ENCODE results near the gene TRPM2.

TRPM2 gene

GRCh38 chr21:44344541-44345183 is 8.8 kb upstream of the TRPM2 start:
- no peaks in the 10 kb centered on the region for H3K36me3 ChIP-seq (replicated peaks; ENCODE audit: low read depth, low read length)
- H3K9me3 ChIP-seq (ENCODE audit: insufficient read depth, low read length): no peaks in the 10 kb centered on the region
- no peak overlapping the region for H3K9ac ChIP-seq (ENCODE audit: low read length)
- H2AFZ ChIP-seq (ENCODE audit: low read depth, low read length): no peak overlapping the region
- no peaks in the 10 kb centered on the region for H4K20me1 ChIP-seq (ENCODE audit: insufficient read depth, low read length)
- TF ChIP-seq CTCF (IDR thresholded peaks at IDR 0.05; ENCODE audit: low read depth, low read length) (no peak), EZH2phosphoT487 (IDR thresholded peaks at IDR 0.05; ENCODE audit: low read depth) (no peak)
- peaks cover 8% of the 10 kb centered on the region for H3K4me1 ChIP-seq (ENCODE audit: low read length)
- no peaks in the 10 kb centered on the region for H3K27me3 ChIP-seq (ENCODE audit: low read depth, low read length)
- H3K27ac ChIP-seq (ENCODE audit: low read length): no peak overlapping the region
- no peaks in the 10 kb centered on the region for H3K79me2 ChIP-seq (ENCODE audit: low read length)
- no peak overlapping the region for H3K4me2 ChIP-seq (ENCODE audit: low read length)
- H3K4me3 ChIP-seq (ENCODE audit: low read length): no peak overlapping the region

- Histone ChIP-seq H3K36me3 (replicated peaks; ENCODE audit: low read depth, low read length) (no peaks in the 10 kb centered on the region), H3K9ac (ENCODE audit: low read length) (no peak overlapping the region), H3K4me2 (ENCODE audit: low read length) (no peak overlapping the region), H4K20me1 (ENCODE audit: insufficient read depth, low read length) (no peaks in the 10 kb centered on the region), H3K4me3 (ENCODE audit: low read length) (no peak overlapping the region), H3K27me3 (ENCODE audit: low read depth, low read length) (no peaks in the 10 kb centered on the region), H2AFZ (ENCODE audit: low read depth, low read length) (no peak overlapping the region), H3K9me3 (ENCODE audit: insufficient read depth, low read length) (no peaks in the 10 kb centered on the region), H3K79me2 (ENCODE audit: low read length) (no peaks in the 10 kb centered on the region), H3K4me1 (ENCODE audit: low read length) (peaks cover 1% of the 10 kb centered on the region; the same call in 1 of the 2 replicates), H3K27ac (ENCODE audit: low read length) (no peak overlapping the region)
- TF ChIP-seq EZH2phosphoT487 (IDR thresholded peaks at IDR 0.05; ENCODE audit: low read depth): no peak
- TF ChIP-seq CTCF (IDR thresholded peaks at IDR 0.05; ENCODE audit: low read depth, low read length): no peak
These were observed 7.9 kb upstream of the TRPM2 start for GRCh38 chr21:44345495-44345894.

GRCh38 chr21:44347911-44348451 is 5.4 kb upstream of the TRPM2 start:
- H3K9me3 ChIP-seq (ENCODE audit: insufficient read depth, low read length): no peaks in the 10 kb centered on the region
- no peaks in the 10 kb centered on the region for H3K79me2 ChIP-seq (ENCODE audit: low read length)
- no peak overlapping the region for H2AFZ ChIP-seq (ENCODE audit: low read depth, low read length)
- H3K27me3 ChIP-seq (ENCODE audit: low read depth, low read length): no peaks in the 10 kb centered on the region
- H3K27ac ChIP-seq (ENCODE audit: low read length): no peak overlapping the region
- H3K9ac ChIP-seq (ENCODE audit: low read length): no peak overlapping the region
- TF ChIP-seq EZH2phosphoT487 (IDR thresholded peaks at IDR 0.05; ENCODE audit: low read depth) (no peak), CTCF (IDR thresholded peaks at IDR 0.05; ENCODE audit: low read depth, low read length) (no peak)
- no peak overlapping the region for H3K4me3 ChIP-seq (ENCODE audit: low read length)
- H3K36me3 ChIP-seq (replicated peaks; ENCODE audit: low read depth, low read length): no peaks in the 10 kb centered on the region
- no peaks in the 10 kb centered on the region for H4K20me1 ChIP-seq (ENCODE audit: insufficient read depth, low read length)
- no peak overlapping the region for H3K4me2 ChIP-seq (ENCODE audit: low read length)
- peaks cover 9% of the 10 kb centered on the region for H3K4me1 ChIP-seq (ENCODE audit: low read length)

GRCh38 chr21:44348861-44349260 is 4.6 kb upstream of the TRPM2 start:
- H3K4me1 ChIP-seq (ENCODE audit: low read length): peaks cover 17% of the 10 kb centered on the region
- H3K79me2 ChIP-seq (ENCODE audit: low read length): peaks cover 6% of the 10 kb centered on the region
- no peak overlapping the region for H3K4me3 ChIP-seq (ENCODE audit: low read length)
- H2AFZ ChIP-seq (ENCODE audit: low read depth, low read length): no peak overlapping the region
- H3K27ac ChIP-seq (ENCODE audit: low read length): no peak overlapping the region
- H3K4me2 ChIP-seq (ENCODE audit: low read length): no peak overlapping the region
- no peaks in the 10 kb centered on the region for H4K20me1 ChIP-seq (ENCODE audit: insufficient read depth, low read length)
- no peaks in the 10 kb centered on the region for H3K9me3 ChIP-seq (ENCODE audit: insufficient read depth, low read length)
- no peaks in the 10 kb centered on the region for H3K36me3 ChIP-seq (replicated peaks; ENCODE audit: low read depth, low read length)
- no peak overlapping the region for H3K9ac ChIP-seq (ENCODE audit: low read length)
- TF ChIP-seq EZH2phosphoT487 (IDR thresholded peaks at IDR 0.05; ENCODE audit: low read depth) (no peak), CTCF (IDR thresholded peaks at IDR 0.05; ENCODE audit: low read depth, low read length) (no peak)
- H3K27me3 ChIP-seq (ENCODE audit: low read depth, low read length): no peaks in the 10 kb centered on the region

Data from OCI-LY3 (cell line).